GM18502 (cell line): ENCODE measurements around the gene BLM.

Source experiments
- ATAC-seq: cut with Tn5 transposase; IDR thresholded peaks from one replicate; pipeline ENCODE4 v1.9.1; 2021; ENCODE audit warnings: mild to moderate bottlenecking; ENCODE audit not compliant: unreplicated experiment, poor library complexity

The BLM gene

GRCh38 chr15:90865702-90866101 lies 148.6 kb downstream of the BLM start:
- no peak for ATAC-seq
